Uterus (tissue), 4 donors: ENCODE results near the gene MTMR2. TPM values are rescaled to one million over a fixed set of nuclear protein-coding genes. Genes with fewer than 3 reads are reported as not detected.

ENCODE experiments used
- DNase-seq, 2 donors: peaks; one replicate each; pipeline ENCODE4 v3.0.0-alpha.2; 2019 to 2020
- H3K27ac ChIP-seq, 2 donors: fragments of 200-600 bp; sonication (generic); 1 replicate in 1 of 2; 2 replicates in 1 of 2; pipeline ENCODE4 v1.5.1; 2016 to 2018
- H3K27me3 ChIP-seq, 2 donors: fragments of 200-600 bp; sonication (generic); one replicate each; pipeline ENCODE4 v1.5.1; 2018 to 2019; ENCODE audit warnings: control low read depth in 1 of 2
- H3K36me3 ChIP-seq, 2 donors: fragments of 200-600 bp; sonication (generic); one replicate each; pipeline ENCODE4 v1.5.1; 2019; ENCODE audit warnings: control low read depth in 1 of 2
- H3K4me1 ChIP-seq, 2 donors: fragments of 200-600 bp; sonication (generic); one replicate each; pipeline ENCODE4 v1.5.1; 2018 to 2019; ENCODE audit warnings: control low read depth in 1 of 2
- H3K4me3 ChIP-seq, 2 donors: fragments of 200-600 bp; sonication (generic); 1 replicate in 1 of 2; 2 replicates in 1 of 2; pipeline ENCODE4 v1.5.1; 2018 to 2019; ENCODE audit warnings: mild to moderate bottlenecking in 1 of 2
- H3K9me3 ChIP-seq, 2 donors: fragments of 200-600 bp; sonication (generic); one replicate each; pipeline ENCODE4 v1.5.1; 2019; ENCODE audit warnings: control low read depth in 1 of 2
- POLR2A ChIP-seq, 2 donors: fragments of 450-650 bp; IDR thresholded peaks; one replicate each; pipeline ENCODE4 v1.6.1; 2016; ENCODE audit warnings: antibody characterized with exemption in 2 of 2, mild to moderate bottlenecking in 1 of 2, moderate library complexity in 1 of 2
- intact Hi-C: fragments of 100-400 bp; cut with DNase I; formaldehyde crosslinking; loops from one replicate; pipeline ENCODE4 v1.15.1; 2023; ENCODE audit warnings: low total_unique reads
- total RNA-seq, 4 donors: library from RNA; depleted of rRNA in 3 of 4; stranded (reverse); fragments of >200 nt in 3 of 4; gene quantifications; one replicate each; pipeline versions ENCODE4 v1.1.0 to v1.2.4, GENCODE V29; 2014 to 2023
- TF ChIP-seq, protein P1 (sequence below), 4 experiments: fragments of 200-600 bp in 2 of 4; fragments of 450-650 bp in 2 of 4; sonication (generic) in 2 of 4; IDR thresholded peaks; one replicate each; pipeline ENCODE4 v1.5.1; 2016 to 2019; ENCODE audit warnings: antibody characterized with exemption in 4 of 4, mild to moderate bottlenecking in 2 of 4, moderate library complexity in 1 of 4
- donor health status: DM: yes; HTN: yes; CAD: no.

The MTMR2 gene
- total RNA-seq, 4 donors from 2014 or later: 10.9 to 45.5 (median 21.6) TPM

DNA sequence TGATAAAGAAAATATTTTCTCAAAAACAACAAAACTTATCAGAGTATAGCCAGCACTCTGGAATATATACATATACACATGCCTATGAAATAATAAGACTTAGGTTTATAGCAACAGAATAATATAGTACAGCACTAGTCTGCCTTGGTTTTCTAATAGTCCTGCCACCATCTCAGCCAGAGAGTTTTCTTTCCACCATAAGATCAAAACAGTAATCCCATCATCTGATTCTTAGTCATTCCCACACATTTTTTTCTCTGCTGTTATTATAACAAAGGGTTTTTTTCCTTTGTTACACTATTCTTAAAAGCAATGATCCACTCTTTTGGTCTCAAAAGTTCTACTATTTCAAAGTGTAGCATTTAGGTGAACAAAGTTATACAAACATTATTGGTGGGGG is 15.1 kb downstream of the MTMR2 start:
- H3K4me3 ChIP-seq: no peak overlapping the region
- no peak for DNase-seq
- intact Hi-C loops: no loop called here
- no peak overlapping the region for H3K27ac ChIP-seq
- H3K27me3 ChIP-seq: no peaks in the 10 kb centered on the region
- no peaks in the 10 kb centered on the region for H3K4me1 ChIP-seq
- no peaks in the 10 kb centered on the region for H3K9me3 ChIP-seq
- no peaks in the 10 kb centered on the region for H3K36me3 ChIP-seq
- TF ChIP-seq POLR2A (IDR thresholded peaks at IDR 0.05): no peak
- TF ChIP-seq, protein P1, sequence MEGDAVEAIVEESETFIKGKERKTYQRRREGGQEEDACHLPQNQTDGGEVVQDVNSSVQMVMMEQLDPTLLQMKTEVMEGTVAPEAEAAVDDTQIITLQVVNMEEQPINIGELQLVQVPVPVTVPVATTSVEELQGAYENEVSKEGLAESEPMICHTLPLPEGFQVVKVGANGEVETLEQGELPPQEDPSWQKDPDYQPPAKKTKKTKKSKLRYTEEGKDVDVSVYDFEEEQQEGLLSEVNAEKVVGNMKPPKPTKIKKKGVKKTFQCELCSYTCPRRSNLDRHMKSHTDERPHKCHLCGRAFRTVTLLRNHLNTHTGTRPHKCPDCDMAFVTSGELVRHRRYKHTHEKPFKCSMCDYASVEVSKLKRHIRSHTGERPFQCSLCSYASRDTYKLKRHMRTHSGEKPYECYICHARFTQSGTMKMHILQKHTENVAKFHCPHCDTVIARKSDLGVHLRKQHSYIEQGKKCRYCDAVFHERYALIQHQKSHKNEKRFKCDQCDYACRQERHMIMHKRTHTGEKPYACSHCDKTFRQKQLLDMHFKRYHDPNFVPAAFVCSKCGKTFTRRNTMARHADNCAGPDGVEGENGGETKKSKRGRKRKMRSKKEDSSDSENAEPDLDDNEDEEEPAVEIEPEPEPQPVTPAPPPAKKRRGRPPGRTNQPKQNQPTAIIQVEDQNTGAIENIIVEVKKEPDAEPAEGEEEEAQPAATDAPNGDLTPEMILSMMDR (IDR thresholded peaks at IDR 0.05): no peak

DNA sequence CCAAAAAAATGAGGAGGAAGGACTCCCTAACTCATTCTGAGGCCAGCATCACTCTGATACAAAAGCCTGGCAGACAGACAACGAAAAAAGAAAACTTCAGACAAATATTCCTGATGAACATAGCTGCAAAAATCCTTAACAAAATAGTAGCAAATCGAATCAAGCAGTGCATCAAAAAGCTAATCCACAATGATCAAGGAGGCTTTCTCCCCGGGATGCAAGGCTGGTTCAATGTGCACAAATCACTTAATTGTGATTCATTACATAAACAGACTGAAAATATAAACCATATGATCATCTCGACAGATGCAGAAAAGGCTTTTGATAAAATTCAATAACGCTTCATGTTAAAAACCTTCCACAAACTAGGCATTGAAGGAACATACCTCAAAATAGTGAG is 16.4 kb downstream of the MTMR2 start:
- no peaks in the 10 kb centered on the region for H3K27me3 ChIP-seq
- H3K36me3 ChIP-seq: no peaks in the 10 kb centered on the region
- H3K27ac ChIP-seq: no peak overlapping the region
- no peak for DNase-seq
- intact Hi-C loops: no loop called here
- no peak overlapping the region for H3K4me3 ChIP-seq
- no peaks in the 10 kb centered on the region for H3K4me1 ChIP-seq
- no peaks in the 10 kb centered on the region for H3K9me3 ChIP-seq
- TF ChIP-seq POLR2A (IDR thresholded peaks at IDR 0.05): no peak
- TF ChIP-seq, protein P1 (IDR thresholded peaks at IDR 0.05): no peak

DNA sequence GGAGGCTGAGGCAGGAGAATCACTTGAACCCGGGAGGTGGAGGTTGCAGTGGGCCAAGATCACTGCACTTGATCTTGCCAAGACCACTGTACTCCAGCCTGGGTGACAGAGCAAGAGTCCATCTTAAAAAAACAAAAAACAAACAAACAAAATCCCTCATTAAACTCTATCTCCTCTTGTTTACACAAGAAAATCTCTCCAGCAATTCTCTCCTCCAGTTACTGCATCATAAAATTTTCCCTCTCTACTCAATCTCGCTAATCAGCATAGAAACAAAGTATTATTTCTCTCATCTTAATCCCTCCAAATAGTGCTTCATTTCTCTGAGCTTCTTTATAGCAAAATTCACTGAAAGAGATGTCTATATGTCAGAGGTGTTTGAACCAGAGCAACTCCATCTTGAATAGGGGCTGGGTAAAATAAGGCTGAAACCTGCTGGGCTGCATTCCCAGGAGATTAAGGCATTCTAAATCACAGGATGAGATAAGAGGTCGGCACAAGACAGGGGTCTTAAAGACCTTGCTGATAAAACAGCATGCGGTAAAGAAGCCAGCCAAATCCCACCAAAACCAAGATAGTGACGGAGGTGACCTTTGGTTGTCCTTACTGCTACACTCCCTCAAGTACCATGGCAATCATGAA is 19.8 kb downstream of the MTMR2 start:
- no peak for DNase-seq
- H3K27me3 ChIP-seq: no peaks in the 10 kb centered on the region
- no peak overlapping the region for H3K27ac ChIP-seq
- no peaks in the 10 kb centered on the region for H3K4me1 ChIP-seq
- H3K9me3 ChIP-seq: no peaks in the 10 kb centered on the region
- no peak overlapping the region for H3K4me3 ChIP-seq
- H3K36me3 ChIP-seq: no peaks in the 10 kb centered on the region
- TF ChIP-seq, protein P1 (IDR thresholded peaks at IDR 0.05): no peak
- no peak for TF ChIP-seq POLR2A (IDR thresholded peaks at IDR 0.05)
- intact Hi-C loops: no loop called here

DNA sequence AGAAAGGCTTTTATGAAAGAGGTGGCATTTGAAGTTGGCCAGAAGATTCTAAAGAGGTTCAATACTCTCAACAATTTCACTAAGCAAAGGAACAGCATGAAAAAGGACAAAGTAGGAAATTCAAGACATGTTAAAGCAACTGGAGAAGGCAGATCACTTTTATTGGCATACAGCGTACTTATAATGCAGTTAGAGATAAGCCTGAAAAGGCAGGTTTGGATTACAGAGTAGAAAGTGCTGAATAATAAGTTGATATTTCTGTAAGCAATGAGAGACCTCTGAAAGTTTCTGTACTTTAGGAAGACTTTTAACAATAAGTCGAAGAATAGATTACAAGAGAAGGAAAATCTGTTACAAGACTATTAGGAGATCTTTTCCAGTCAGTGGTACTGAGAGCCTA is 25.1 kb downstream of the MTMR2 start:
- intact Hi-C loops: no loop called here
- Histone ChIP-seq H3K36me3 (no peaks in the 10 kb centered on the region), H3K27ac (no peak overlapping the region), H3K4me1 (no peaks in the 10 kb centered on the region), H3K4me3 (no peak overlapping the region), H3K27me3 (no peaks in the 10 kb centered on the region), H3K9me3 (no peaks in the 10 kb centered on the region)
- TF ChIP-seq POLR2A (IDR thresholded peaks at IDR 0.05): no peak
- TF ChIP-seq, protein P1 (IDR thresholded peaks at IDR 0.05): no peak
- DNase-seq: no peak

DNA sequence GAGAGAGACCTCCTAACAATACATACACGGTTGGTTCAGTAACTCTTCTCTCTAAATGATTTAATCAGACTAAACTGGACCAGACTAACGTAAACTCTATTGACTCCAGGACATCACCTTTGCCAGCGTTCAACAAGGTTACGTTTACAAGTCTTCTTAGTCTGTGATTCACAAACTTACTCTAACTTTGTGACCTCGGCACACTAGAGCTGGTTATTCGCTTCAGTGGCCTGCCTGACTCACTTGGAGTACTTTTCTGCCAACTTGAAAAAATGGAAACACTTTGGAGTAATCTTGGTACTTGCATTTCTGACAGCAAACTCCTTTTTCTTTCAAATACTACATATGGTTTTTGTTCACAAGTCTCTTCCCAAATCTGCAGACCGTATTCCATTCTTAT is 26.2 kb downstream of the MTMR2 start:
- no peak for DNase-seq
- H3K27ac ChIP-seq: no peak overlapping the region
- no peak overlapping the region for H3K4me3 ChIP-seq
- TF ChIP-seq POLR2A (IDR thresholded peaks at IDR 0.05): no peak
- TF ChIP-seq, protein P1 (IDR thresholded peaks at IDR 0.05): no peak
- no peaks in the 10 kb centered on the region for H3K36me3 ChIP-seq
- H3K9me3 ChIP-seq: no peaks in the 10 kb centered on the region
- H3K4me1 ChIP-seq: no peaks in the 10 kb centered on the region
- H3K27me3 ChIP-seq: no peaks in the 10 kb centered on the region
- intact Hi-C loops: no loop called here
